GM19099 (cell line): ENCODE data around the gene POLG.

Source experiments
- POLR2A ChIP-seq: IDR thresholded peaks from 3 replicates; pipeline ENCODE4 v1.6.1; 2011; ENCODE audit warnings: low read depth; ENCODE audit not compliant: insufficient read length; ENCODE audit errors: extremely low read depth

Gene POLG

GRCh38 chr15:89305395-89305794 is 29.2 kb downstream of the POLG start:
- TF ChIP-seq POLR2A, result no peak

GRCh38 chr15:89303986-89304385 is 30.6 kb downstream of the POLG start:
- TF ChIP-seq POLR2A, result no peak

GRCh38 chr15:89301304-89302089 is 33.1 kb downstream of the POLG start:
- no peak for TF ChIP-seq POLR2A

- no peak for TF ChIP-seq POLR2A
Observed at GRCh38 chr15:89299896-89300295, 34.7 kb downstream of the POLG start.

- TF ChIP-seq POLR2A, result no peak
Observed at GRCh38 chr15:89293012-89293411, 41.6 kb downstream of the POLG start.

DNA sequence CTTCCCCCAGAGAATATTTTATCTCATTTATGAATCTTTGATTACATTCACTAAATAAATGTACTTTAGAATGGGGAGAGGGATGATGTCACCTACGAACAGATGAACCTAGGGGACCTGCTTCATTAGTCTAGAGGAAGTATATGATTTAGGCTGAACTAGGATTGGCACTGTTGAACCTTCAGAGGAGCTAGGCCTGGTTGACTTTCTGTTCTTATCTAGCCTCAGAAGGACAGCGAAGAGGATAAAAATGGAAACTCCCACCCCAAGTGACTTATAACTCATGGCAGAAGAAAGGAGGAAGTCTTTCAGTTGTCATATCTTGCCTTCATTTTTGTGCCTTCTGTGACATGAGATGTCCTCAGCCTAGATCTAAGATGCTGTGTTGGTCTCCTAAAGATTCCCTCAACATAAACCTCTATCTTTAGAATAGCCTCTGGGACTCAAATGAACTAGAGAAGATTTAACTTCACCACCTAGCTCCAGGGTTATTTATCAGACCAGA is 42.6 kb downstream of the POLG start:
- no peak for TF ChIP-seq POLR2A

- no peak for TF ChIP-seq POLR2A
Observed at GRCh38 chr15:89283201-89283600, 51.4 kb downstream of the POLG start.

DNA sequence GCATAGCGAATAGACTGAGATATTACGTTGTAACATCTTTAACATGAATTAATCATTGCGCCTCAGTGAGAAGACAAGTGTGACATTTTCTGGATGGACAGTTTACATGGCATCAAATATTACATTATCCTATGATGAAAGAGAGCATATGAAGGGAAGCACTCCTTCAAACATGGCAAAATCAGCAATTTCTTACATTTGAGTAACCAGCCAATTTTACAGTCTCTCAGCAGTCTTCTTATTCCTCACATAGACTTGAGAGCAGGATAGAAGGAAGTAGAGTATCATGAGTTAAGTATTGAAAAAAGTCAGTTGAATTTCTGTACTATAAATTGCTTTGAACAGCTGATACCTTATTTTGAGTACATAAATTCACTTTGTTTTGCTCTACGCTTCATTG is 52.0 kb downstream of the POLG start:
- no peak for TF ChIP-seq POLR2A

DNA sequence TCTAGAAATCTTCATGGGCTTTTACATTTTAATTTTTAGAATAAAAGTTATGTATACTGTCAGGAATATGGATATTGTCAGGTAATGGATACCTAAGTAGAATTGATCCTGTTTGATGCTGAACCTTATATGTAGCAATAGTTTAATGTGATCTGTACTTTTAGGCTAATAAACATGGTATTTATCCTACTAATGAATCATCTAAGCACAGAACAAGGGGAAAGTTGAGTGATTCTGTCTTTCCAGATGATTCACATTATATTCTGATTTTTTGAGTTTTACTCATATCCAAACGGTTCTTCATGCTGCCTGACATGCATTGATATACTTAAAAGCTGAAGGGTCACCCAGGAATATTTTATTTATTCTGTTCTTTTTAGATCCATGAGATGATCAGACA is 56.3 kb downstream of the POLG start:
- no peak for TF ChIP-seq POLR2A
